Measurements from ENCODE around the gene TPM3.
A peak's percentile ranks its signal among the peaks of the same experiment; 100 is the strongest.

The TPM3 gene

GRCh38 chr1:154155251-154155650, 36.6 kb downstream of the TPM3 start:
- no peak for TF ChIP-seq ZNF70 (CRISPR knock-in tag; IDR thresholded peaks at IDR 0.05)
- no peak for TF ChIP-seq PATZ1 (CRISPR knock-in tag; IDR thresholded peaks at IDR 0.05; ENCODE audit: borderline replicate concordance)
- no peak for TF ChIP-seq CREB5 (CRISPR knock-in tag; IDR thresholded peaks at IDR 0.05; ENCODE audit: low read depth)
- TF ChIP-seq GLIS3 (CRISPR knock-in tag; IDR thresholded peaks at IDR 0.05), result no peak
- TF ChIP-seq TSHZ2 (CRISPR knock-in tag; IDR thresholded peaks at IDR 0.05), result no peak
- no peak for ATAC-seq

GRCh38 chr1:154154534-154155191, 37.2 kb downstream of the TPM3 start, which contains the start of gene NUP210L:
TSS of gene NUP210L (minus strand) at chr1:154155073.
- TF ChIP-seq ZFP30 (CRISPR knock-in tag; IDR thresholded peaks at IDR 0.05), result no peak
- no peak for TF ChIP-seq TOX (CRISPR knock-in tag; IDR thresholded peaks at IDR 0.05; ENCODE audit: borderline replicate concordance)
- peak; percentile 45 for ATAC-seq

GRCh38 chr1:154154053-154154452, 37.8 kb downstream of the TPM3 start:
- no peak for TF ChIP-seq CREB5 (CRISPR knock-in tag; IDR thresholded peaks at IDR 0.05; ENCODE audit: low read depth)
- TF ChIP-seq TOX (CRISPR knock-in tag; IDR thresholded peaks at IDR 0.05; ENCODE audit: borderline replicate concordance), result no peak
- TF ChIP-seq ISL1 (CRISPR knock-in tag; IDR thresholded peaks at IDR 0.05), result no peak
- no peak for TF ChIP-seq ZNF565 (CRISPR knock-in tag; conservative IDR thresholded peaks at IDR 0.05; ENCODE audit: low read depth)
- no peak for TF ChIP-seq ESRRG (CRISPR knock-in tag; IDR thresholded peaks at IDR 0.05)
- no peak for TF ChIP-seq POU6F1 (CRISPR knock-in tag; IDR thresholded peaks at IDR 0.05; ENCODE audit: borderline replicate concordance, low read depth)
- no peak for TF ChIP-seq ZNF8 (CRISPR knock-in tag; IDR thresholded peaks at IDR 0.05)
- TF ChIP-seq PPARA (CRISPR knock-in tag; IDR thresholded peaks at IDR 0.05; ENCODE audit: borderline replicate concordance), result no peak
- no peak for TF ChIP-seq GLIS3 (CRISPR knock-in tag; IDR thresholded peaks at IDR 0.05)
- no peak for TF ChIP-seq BACH2 (CRISPR knock-in tag; IDR thresholded peaks at IDR 0.05; ENCODE audit: borderline replicate concordance)
- TF ChIP-seq CSRNP3 (CRISPR knock-in tag; IDR thresholded peaks at IDR 0.05), result no peak
- ATAC-seq, result no peak

- TF ChIP-seq OSR1 (CRISPR knock-in tag; IDR thresholded peaks at IDR 0.05) (no peak), TSHZ2 (CRISPR knock-in tag; IDR thresholded peaks at IDR 0.05) (no peak), ZFP30 (CRISPR knock-in tag; IDR thresholded peaks at IDR 0.05) (no peak), PATZ1 (CRISPR knock-in tag; IDR thresholded peaks at IDR 0.05; ENCODE audit: borderline replicate concordance) (no peak), ZC3H10 (CRISPR knock-in tag; IDR thresholded peaks at IDR 0.05) (no peak)
Measured at GRCh38 chr1:154151311-154151710, 40.6 kb downstream of the TPM3 start.

More at GRCh38 chr1:154151311-154151710, 40.6 kb downstream of the TPM3 start:
- ATAC-seq, result no peak

Data from SK-N-SH treated with all-trans-retinoic acid at 6 μM for 48 hours (cell line).